HEK293 (cell line): ENCODE measurements around the gene AQP1.

Source experiments
- CTCF ChIA-PET: fragments of 350-600 bp; formaldehyde crosslinking; extraction: SDS; loops from one replicate; lab custom pipeline; 2021; ENCODE audit warnings: antibody characterized with exemption; lab: Yijun Ruan, JAX
- POLR2A ChIA-PET: fragments of 300-600 bp; formaldehyde crosslinking; extraction: SDS; loops from one replicate; lab custom pipeline; 2020; ENCODE audit warnings: antibody characterized with exemption, inconsistent platforms; lab: Yijun Ruan, JAX
- H3K27ac ChIP-seq: fragments of 200-500 bp; sonication (Bioruptor generic); 2 replicates; pipeline ENCODE4 v1.5.1; 2014; ENCODE audit warnings: low read depth, low read length, control low read depth, inconsistent platforms; ENCODE audit errors: extremely low read depth
- H3K36me3 ChIP-seq, 2 experiments: fragments of 200-500 bp in 1 of 2; sonication (Bioruptor generic) in 1 of 2; 1 replicate in 1 of 2; 2 replicates in 1 of 2; pipeline ENCODE4 v1.5.1; 2014 to 2017; ENCODE audit warnings: inconsistent platforms in 2 of 2, low read length in 2 of 2; ENCODE audit not compliant: control insufficient read depth in 2 of 2, insufficient read depth in 1 of 2
- H3K4me1 ChIP-seq: fragments of 200-500 bp; sonication (Bioruptor generic); 2 replicates; pipeline ENCODE4 v1.5.1; 2014; ENCODE audit warnings: mild to moderate bottlenecking, low read length, inconsistent platforms; ENCODE audit not compliant: control insufficient read depth, insufficient read depth
- H3K4me3 ChIP-seq: 2 replicates; pipeline ENCODE4 v1.5.1; 2011; ENCODE audit warnings: low read depth, mild to moderate bottlenecking, control low read depth, low read length, moderate library complexity
- H3K9me3 ChIP-seq: fragments of 200-500 bp; sonication (Bioruptor generic); 2 replicates; pipeline ENCODE4 v1.5.1; 2014; ENCODE audit warnings: low read depth, low read length, inconsistent platforms; ENCODE audit not compliant: control insufficient read depth, insufficient read depth
- GLIS1 ChIP-seq: fragments of 450-650 bp; formaldehyde crosslinking; IDR thresholded peaks from 2 replicates; pipeline ENCODE4 v1.5.1; 2016; ENCODE audit warnings: missing biosample characterization, missing genetic modification characterization
- GLIS2 ChIP-seq: fragments of 450-650 bp; formaldehyde crosslinking; IDR thresholded peaks from 2 replicates; pipeline ENCODE4 v1.5.1; 2016; ENCODE audit warnings: missing biosample characterization, missing genetic modification characterization
- IKZF3 ChIP-seq: fragments of 450-650 bp; IDR thresholded peaks from 2 replicates; pipeline ENCODE4 v1.5.0; 2018; ENCODE audit warnings: missing biosample characterization, mild to moderate bottlenecking, missing genetic modification characterization, moderate library complexity
- KLF16 ChIP-seq: fragments of 450-650 bp; formaldehyde crosslinking; IDR thresholded peaks from 2 replicates; pipeline ENCODE4 v1.5.1; 2017; ENCODE audit warnings: missing biosample characterization, missing genetic modification characterization
- PRDM2 ChIP-seq: fragments of 450-650 bp; formaldehyde crosslinking; IDR thresholded peaks from 2 replicates; pipeline ENCODE4 v1.5.1; 2016; ENCODE audit warnings: missing biosample characterization, missing genetic modification characterization, borderline replicate concordance
- ZFHX2 ChIP-seq: fragments of 450-650 bp; formaldehyde crosslinking; conservative IDR thresholded peaks from 2 replicates; pipeline ENCODE4 v1.5.1; 2016; ENCODE audit warnings: missing biosample characterization, missing genetic modification characterization
- ZFP37 ChIP-seq: fragments of 450-650 bp; formaldehyde crosslinking; IDR thresholded peaks from 2 replicates; pipeline ENCODE4 v1.5.1; 2016; ENCODE audit warnings: missing biosample characterization, missing genetic modification characterization
- ZNF157 ChIP-seq: fragments of 450-650 bp; formaldehyde crosslinking; IDR thresholded peaks from 2 replicates; pipeline ENCODE4 v1.5.1; 2016; ENCODE audit warnings: missing biosample characterization, missing genetic modification characterization
- ZNF16 ChIP-seq: fragments of 450-650 bp; formaldehyde crosslinking; IDR thresholded peaks from 2 replicates; pipeline ENCODE4 v1.5.1; 2016; ENCODE audit warnings: low read depth, missing biosample characterization, missing genetic modification characterization
- ZNF18 ChIP-seq: fragments of 450-650 bp; formaldehyde crosslinking; IDR thresholded peaks from 2 replicates; pipeline ENCODE4 v1.5.1; 2016; ENCODE audit warnings: missing biosample characterization, missing genetic modification characterization
- ZNF184 ChIP-seq: fragments of 450-650 bp; IDR thresholded peaks from 2 replicates; pipeline ENCODE4 v1.5.1; 2018; ENCODE audit warnings: missing biosample characterization, mild to moderate bottlenecking, missing genetic modification characterization
- ZNF2 ChIP-seq: fragments of 450-650 bp; formaldehyde crosslinking; IDR thresholded peaks from 2 replicates; pipeline ENCODE4 v1.5.1; 2016; ENCODE audit warnings: missing biosample characterization, missing genetic modification characterization
- ZNF341 ChIP-seq: fragments of 450-650 bp; formaldehyde crosslinking; IDR thresholded peaks from 2 replicates; pipeline ENCODE4; 2016; ENCODE audit warnings: low read depth, missing biosample characterization, missing genetic modification characterization
- ZNF394 ChIP-seq: fragments of 450-650 bp; formaldehyde crosslinking; IDR thresholded peaks from 2 replicates; pipeline ENCODE4 v1.5.1; 2016; ENCODE audit warnings: missing biosample characterization, missing genetic modification characterization, mild to moderate bottlenecking, moderate library complexity, borderline replicate concordance
- ZNF580 ChIP-seq: fragments of 450-650 bp; formaldehyde crosslinking; IDR thresholded peaks from 2 replicates; pipeline ENCODE4 v1.5.1; 2016; ENCODE audit warnings: missing biosample characterization, missing genetic modification characterization
- ZNF596 ChIP-seq: fragments of 450-650 bp; IDR thresholded peaks from 2 replicates; pipeline ENCODE4 v1.5.0; 2018; ENCODE audit warnings: missing biosample characterization, mild to moderate bottlenecking, missing genetic modification characterization, moderate library complexity
- ZNF707 ChIP-seq: fragments of 450-650 bp; formaldehyde crosslinking; IDR thresholded peaks from 2 replicates; pipeline ENCODE4 v1.5.1; 2016; ENCODE audit warnings: missing biosample characterization, missing genetic modification characterization
- ZNF747 ChIP-seq: fragments of 450-650 bp; formaldehyde crosslinking; IDR thresholded peaks from 2 replicates; pipeline ENCODE4 v1.5.1; 2016; ENCODE audit warnings: missing biosample characterization, missing genetic modification characterization
- ZNF777 ChIP-seq: fragments of 450-650 bp; formaldehyde crosslinking; IDR thresholded peaks from 2 replicates; pipeline ENCODE4 v1.5.1; 2017; ENCODE audit warnings: missing biosample characterization, missing genetic modification characterization, borderline replicate concordance
- TF ChIP-seq, protein P1 (sequence below): fragments of 450-650 bp; formaldehyde crosslinking; IDR thresholded peaks from 2 replicates; pipeline ENCODE4 v1.5.1; 2016; ENCODE audit warnings: missing biosample characterization, missing genetic modification characterization, borderline replicate concordance

The AQP1 gene

GRCh38 chr7:30906515-30907240 is 5.0 kb upstream of the AQP1 start (continued):
- no peak for TF ChIP-seq ZNF184 (tag by site-specific recombination)
- TF ChIP-seq, all 188 proteins: peak for 0

DNA sequence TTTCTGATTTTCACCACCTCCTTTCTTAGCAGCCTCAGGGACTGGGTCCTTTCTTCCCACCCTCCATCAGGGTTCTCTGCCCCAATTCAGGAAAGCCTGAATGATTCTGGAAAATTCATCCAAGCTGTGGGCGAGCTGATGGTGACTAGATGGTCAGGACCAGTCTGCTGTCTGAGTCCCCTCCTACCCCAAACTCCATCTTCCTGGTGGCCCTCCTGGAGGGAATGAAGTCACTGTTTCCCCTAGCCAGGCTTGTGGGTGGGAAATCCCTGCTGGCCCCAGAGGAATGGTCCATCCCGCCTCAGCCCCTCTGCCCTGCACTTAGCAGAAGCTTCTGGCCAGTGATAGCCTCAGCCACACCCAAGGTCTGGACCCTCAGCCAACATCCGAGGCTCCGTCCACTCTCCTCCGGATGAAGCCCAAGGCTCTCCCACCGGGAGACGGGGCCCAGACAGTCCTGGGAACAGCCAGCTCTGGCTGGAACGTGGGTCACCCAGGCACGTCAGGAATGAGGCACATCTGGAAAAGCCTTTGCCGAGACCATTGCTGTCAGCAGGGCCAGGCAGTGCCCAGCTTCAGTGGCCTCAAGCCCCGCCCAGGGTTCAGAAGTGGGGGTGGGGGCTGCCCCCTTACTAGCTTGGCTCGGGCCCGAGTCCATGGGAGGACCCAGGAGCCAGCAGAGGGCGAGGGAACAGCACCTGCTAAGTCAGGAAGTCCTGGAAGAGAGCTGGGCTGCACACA is 4.0 kb upstream of the AQP1 start:
- POLR2A ChIA-PET, result no interaction called here
- TF ChIP-seq ZFHX2 (tag by site-specific recombination) (0 out of 2 replicates have a peak, but pooled peaks have one; percentile 14), ZFP37 (tag by site-specific recombination) (no peak), GLIS1 (tag by site-specific recombination) (peak; percentile 45)
- CTCF ChIA-PET, result interaction anchor here (1.2 kb wide), 1 partner anchor 31 kb away, joined by 3 read pairs; no protein-coding TSS in a partner anchor
- H3K9me3 ChIP-seq, result no peaks in the 10 kb centered on the region
- no peak overlapping the region for H3K4me3 ChIP-seq
- H3K4me1 ChIP-seq, result no peaks in the 10 kb centered on the region
- no peak overlapping the region for H3K27ac ChIP-seq
- no peaks in the 10 kb centered on the region for H3K36me3 ChIP-seq

GRCh38 chr7:30908681-30909080 is 3.0 kb upstream of the AQP1 start:
- ChIA-PET CTCF (interaction anchor here (1.2 kb wide), 1 partner anchor 30 kb away, joined by 3 read pairs; no protein-coding TSS in a partner anchor), POLR2A (no interaction called here)
- Histone ChIP-seq H3K36me3 (no peaks in the 10 kb centered on the region), H3K27ac (no peak overlapping the region), H3K9me3 (no peaks in the 10 kb centered on the region), H3K4me1 (no peaks in the 10 kb centered on the region), H3K4me3 (no peak overlapping the region)
- TF ChIP-seq KLF16 (tag by site-specific recombination), result no peak
- TF ChIP-seq IKZF3 (tag by site-specific recombination), result no peak
- TF ChIP-seq ZNF596 (tag by site-specific recombination), result no peak
- no peak for TF ChIP-seq ZNF157
- no peak for TF ChIP-seq ZNF707 (tag by site-specific recombination)
- TF ChIP-seq ZNF2, result no peak
- no peak for TF ChIP-seq ZNF16 (tag by site-specific recombination)
- no peak for TF ChIP-seq ZNF341
- TF ChIP-seq GLIS2 (tag by site-specific recombination), result no peak
- TF ChIP-seq PRDM2 (tag by site-specific recombination), result no peak
- TF ChIP-seq, protein P1, sequence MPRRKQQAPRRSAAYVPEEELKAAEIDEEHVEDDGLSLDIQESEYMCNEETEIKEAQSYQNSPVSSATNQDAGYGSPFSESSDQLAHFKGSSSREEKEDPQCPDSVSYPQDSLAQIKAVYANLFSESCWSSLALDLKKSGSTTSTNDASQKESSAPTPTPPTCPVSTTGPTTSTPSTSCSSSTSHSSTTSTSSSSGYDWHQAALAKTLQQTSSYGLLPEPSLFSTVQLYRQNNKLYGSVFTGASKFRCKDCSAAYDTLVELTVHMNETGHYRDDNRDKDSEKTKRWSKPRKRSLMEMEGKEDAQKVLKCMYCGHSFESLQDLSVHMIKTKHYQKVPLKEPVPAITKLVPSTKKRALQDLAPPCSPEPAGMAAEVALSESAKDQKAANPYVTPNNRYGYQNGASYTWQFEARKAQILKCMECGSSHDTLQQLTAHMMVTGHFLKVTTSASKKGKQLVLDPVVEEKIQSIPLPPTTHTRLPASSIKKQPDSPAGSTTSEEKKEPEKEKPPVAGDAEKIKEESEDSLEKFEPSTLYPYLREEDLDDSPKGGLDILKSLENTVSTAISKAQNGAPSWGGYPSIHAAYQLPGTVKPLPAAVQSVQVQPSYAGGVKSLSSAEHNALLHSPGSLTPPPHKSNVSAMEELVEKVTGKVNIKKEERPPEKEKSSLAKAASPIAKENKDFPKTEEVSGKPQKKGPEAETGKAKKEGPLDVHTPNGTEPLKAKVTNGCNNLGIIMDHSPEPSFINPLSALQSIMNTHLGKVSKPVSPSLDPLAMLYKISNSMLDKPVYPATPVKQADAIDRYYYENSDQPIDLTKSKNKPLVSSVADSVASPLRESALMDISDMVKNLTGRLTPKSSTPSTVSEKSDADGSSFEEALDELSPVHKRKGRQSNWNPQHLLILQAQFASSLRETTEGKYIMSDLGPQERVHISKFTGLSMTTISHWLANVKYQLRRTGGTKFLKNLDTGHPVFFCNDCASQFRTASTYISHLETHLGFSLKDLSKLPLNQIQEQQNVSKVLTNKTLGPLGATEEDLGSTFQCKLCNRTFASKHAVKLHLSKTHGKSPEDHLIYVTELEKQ, result no peak
- TF ChIP-seq ZNF777 (tag by site-specific recombination), result no peak
- no peak for TF ChIP-seq ZNF747 (tag by site-specific recombination)
- TF ChIP-seq ZNF580 (tag by site-specific recombination), result no peak
- TF ChIP-seq ZNF394 (tag by site-specific recombination), result no peak
- TF ChIP-seq ZNF18 (tag by site-specific recombination), result no peak
